K562 (cell line): ENCODE results near the gene SPATA13. TPM values are rescaled to one million over a fixed set of nuclear protein-coding genes. Genes with fewer than 3 reads are reported as not detected.

Experiments
- CC2D1A ChIP-seq: fragments of 450-650 bp; IDR thresholded peaks from 2 replicates; pipeline ENCODE4 v1.6.1; 2017; ENCODE audit warnings: mild to moderate bottlenecking
- FOXA3 ChIP-seq, 2 experiments: fragments of 450-650 bp in 1 of 2; sonication (generic) in 1 of 2; formaldehyde crosslinking; IDR thresholded peaks in 1 of 2; conservative IDR thresholded peaks in 1 of 2; 2 replicates each; pipeline versions ENCODE4 v1.4.0 to v1.8.0; 2020 to 2022; ENCODE audit warnings: mild to moderate bottlenecking in 2 of 2, missing genetic modification reagents in 1 of 2
- PHF21A ChIP-seq: fragments of 450-650 bp; IDR thresholded peaks from 2 replicates; pipeline ENCODE4 v1.6.1; 2017; ENCODE audit warnings: low read depth, borderline replicate concordance
- SRF ChIP-seq, 2 experiments: fragments of 250-450, 450-650 bp in 1 of 2; sonication (Bioruptor Pico) in 1 of 2; sonication (generic) in 1 of 2; formaldehyde crosslinking; IDR thresholded peaks; 2 replicates each; pipeline versions ENCODE4 v1.5.0 to v1.5.1; 2020 to 2022; ENCODE audit warnings: mild to moderate bottlenecking in 1 of 2, missing genetic modification reagents in 1 of 2
- SRSF9 ChIP-seq: fragments of 200-400 bp; formaldehyde crosslinking; IDR thresholded peaks from 2 replicates; pipeline ENCODE4 v1.6.1; 2017; ENCODE audit warnings: low read depth, low read length, borderline replicate concordance
- TAF7 ChIP-seq: fragments of 450-650 bp; IDR thresholded peaks from 2 replicates; pipeline ENCODE4 v1.6.1; 2016; ENCODE audit warnings: missing genetic modification characterization, missing compliant biosample characterization
- U2AF1 ChIP-seq: fragments of 200-400 bp; formaldehyde crosslinking; optimal IDR thresholded peaks from 2 replicates; pipeline ENCODE3; 2017; ENCODE audit warnings: mild to moderate bottlenecking, low read depth, low read length, moderate library complexity
- ZNF197 ChIP-seq: fragments of 200-800 bp; sonication (Bioruptor generic); IDR thresholded peaks from 2 replicates; pipeline ENCODE4 v1.6.1; 2016; ENCODE audit warnings: low read depth, missing genetic modification characterization, missing compliant biosample characterization
- polyA plus RNA-seq, 8 experiments: library from polyadenylated mRNA; depleted of rRNA in 4 of 8; stranded (reverse) in 5 of 8; unstranded in 3 of 8; fragments of >200 nt; fragmentation: Nextera tagmentation in 2 of 8; fragmentation: Illumina TruSeq in 1 of 8; extraction: Ambion mirVana in 2 of 8; extraction: Trizol in 1 of 8; gene quantifications; 2 replicates each; pipeline versions ENCODE4 v1.2.1 to v1.2.3, GENCODE V29; 2011 to 2014; ENCODE audit warnings: inconsistent platforms in 1 of 8, missing spikeins in 1 of 8
- total RNA-seq, 7 experiments: library from RNA; depleted of rRNA in 6 of 7; stranded (reverse); fragments of >200 nt in 6 of 7; fragmentation: Illumina TruSeq in 2 of 7; extraction: Trizol in 2 of 7; gene quantifications; 2 replicates each; pipeline versions ENCODE4 v1.2.1 to v1.2.3, GENCODE V29; 2011 to 2021; ENCODE audit warnings: low replicate concordance in 1 of 7
- TF ChIP-seq, protein P1 (sequence below): fragments of 450-650 bp; IDR thresholded peaks from 2 replicates; pipeline ENCODE4 v1.6.1; 2016; ENCODE audit warnings: mild to moderate bottlenecking, moderate library complexity

Gene SPATA13
- total and polyA plus RNA-seq, 9 of the 15 experiments (the other 6 are each of a cell fraction or from before 2014, with no cell fraction given), result 0.08 to 0.99 (median 0.21) TPM; not detected in 2

DNA sequence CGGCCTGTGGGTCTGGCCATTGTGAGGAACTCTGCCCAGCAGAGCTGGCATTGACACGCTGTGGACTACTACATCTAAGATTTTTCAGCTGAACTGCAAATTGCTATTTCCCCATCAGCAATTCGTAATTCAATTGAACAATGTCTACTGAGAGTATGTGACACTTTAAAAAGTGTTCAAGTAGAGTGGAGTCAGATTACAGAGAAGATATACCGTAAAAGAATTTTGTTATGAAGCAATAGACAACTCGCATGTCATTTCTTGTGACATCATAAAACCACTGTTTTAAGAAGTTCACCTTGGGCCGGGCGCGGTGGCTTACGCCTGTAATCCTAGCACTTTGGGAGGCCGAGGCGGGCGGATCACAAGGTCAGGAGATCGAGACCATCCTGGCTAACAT is 116.3 kb downstream of the SPATA13 start (continued):
- TF ChIP-seq, protein P1, sequence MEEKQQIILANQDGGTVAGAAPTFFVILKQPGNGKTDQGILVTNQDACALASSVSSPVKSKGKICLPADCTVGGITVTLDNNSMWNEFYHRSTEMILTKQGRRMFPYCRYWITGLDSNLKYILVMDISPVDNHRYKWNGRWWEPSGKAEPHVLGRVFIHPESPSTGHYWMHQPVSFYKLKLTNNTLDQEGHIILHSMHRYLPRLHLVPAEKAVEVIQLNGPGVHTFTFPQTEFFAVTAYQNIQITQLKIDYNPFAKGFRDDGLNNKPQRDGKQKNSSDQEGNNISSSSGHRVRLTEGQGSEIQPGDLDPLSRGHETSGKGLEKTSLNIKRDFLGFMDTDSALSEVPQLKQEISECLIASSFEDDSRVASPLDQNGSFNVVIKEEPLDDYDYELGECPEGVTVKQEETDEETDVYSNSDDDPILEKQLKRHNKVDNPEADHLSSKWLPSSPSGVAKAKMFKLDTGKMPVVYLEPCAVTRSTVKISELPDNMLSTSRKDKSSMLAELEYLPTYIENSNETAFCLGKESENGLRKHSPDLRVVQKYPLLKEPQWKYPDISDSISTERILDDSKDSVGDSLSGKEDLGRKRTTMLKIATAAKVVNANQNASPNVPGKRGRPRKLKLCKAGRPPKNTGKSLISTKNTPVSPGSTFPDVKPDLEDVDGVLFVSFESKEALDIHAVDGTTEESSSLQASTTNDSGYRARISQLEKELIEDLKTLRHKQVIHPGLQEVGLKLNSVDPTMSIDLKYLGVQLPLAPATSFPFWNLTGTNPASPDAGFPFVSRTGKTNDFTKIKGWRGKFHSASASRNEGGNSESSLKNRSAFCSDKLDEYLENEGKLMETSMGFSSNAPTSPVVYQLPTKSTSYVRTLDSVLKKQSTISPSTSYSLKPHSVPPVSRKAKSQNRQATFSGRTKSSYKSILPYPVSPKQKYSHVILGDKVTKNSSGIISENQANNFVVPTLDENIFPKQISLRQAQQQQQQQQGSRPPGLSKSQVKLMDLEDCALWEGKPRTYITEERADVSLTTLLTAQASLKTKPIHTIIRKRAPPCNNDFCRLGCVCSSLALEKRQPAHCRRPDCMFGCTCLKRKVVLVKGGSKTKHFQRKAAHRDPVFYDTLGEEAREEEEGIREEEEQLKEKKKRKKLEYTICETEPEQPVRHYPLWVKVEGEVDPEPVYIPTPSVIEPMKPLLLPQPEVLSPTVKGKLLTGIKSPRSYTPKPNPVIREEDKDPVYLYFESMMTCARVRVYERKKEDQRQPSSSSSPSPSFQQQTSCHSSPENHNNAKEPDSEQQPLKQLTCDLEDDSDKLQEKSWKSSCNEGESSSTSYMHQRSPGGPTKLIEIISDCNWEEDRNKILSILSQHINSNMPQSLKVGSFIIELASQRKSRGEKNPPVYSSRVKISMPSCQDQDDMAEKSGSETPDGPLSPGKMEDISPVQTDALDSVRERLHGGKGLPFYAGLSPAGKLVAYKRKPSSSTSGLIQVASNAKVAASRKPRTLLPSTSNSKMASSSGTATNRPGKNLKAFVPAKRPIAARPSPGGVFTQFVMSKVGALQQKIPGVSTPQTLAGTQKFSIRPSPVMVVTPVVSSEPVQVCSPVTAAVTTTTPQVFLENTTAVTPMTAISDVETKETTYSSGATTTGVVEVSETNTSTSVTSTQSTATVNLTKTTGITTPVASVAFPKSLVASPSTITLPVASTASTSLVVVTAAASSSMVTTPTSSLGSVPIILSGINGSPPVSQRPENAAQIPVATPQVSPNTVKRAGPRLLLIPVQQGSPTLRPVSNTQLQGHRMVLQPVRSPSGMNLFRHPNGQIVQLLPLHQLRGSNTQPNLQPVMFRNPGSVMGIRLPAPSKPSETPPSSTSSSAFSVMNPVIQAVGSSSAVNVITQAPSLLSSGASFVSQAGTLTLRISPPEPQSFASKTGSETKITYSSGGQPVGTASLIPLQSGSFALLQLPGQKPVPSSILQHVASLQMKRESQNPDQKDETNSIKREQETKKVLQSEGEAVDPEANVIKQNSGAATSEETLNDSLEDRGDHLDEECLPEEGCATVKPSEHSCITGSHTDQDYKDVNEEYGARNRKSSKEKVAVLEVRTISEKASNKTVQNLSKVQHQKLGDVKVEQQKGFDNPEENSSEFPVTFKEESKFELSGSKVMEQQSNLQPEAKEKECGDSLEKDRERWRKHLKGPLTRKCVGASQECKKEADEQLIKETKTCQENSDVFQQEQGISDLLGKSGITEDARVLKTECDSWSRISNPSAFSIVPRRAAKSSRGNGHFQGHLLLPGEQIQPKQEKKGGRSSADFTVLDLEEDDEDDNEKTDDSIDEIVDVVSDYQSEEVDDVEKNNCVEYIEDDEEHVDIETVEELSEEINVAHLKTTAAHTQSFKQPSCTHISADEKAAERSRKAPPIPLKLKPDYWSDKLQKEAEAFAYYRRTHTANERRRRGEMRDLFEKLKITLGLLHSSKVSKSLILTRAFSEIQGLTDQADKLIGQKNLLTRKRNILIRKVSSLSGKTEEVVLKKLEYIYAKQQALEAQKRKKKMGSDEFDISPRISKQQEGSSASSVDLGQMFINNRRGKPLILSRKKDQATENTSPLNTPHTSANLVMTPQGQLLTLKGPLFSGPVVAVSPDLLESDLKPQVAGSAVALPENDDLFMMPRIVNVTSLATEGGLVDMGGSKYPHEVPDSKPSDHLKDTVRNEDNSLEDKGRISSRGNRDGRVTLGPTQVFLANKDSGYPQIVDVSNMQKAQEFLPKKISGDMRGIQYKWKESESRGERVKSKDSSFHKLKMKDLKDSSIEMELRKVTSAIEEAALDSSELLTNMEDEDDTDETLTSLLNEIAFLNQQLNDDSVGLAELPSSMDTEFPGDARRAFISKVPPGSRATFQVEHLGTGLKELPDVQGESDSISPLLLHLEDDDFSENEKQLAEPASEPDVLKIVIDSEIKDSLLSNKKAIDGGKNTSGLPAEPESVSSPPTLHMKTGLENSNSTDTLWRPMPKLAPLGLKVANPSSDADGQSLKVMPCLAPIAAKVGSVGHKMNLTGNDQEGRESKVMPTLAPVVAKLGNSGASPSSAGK, result no peak
- no peak for TF ChIP-seq SRF (CRISPR knock-in tag; IDR thresholded peaks at IDR 0.05)
- TF ChIP-seq TAF7, result no peak
- no peak for TF ChIP-seq PHF21A
- no peak for TF ChIP-seq CC2D1A
- no peak for TF ChIP-seq SRSF9
- TF ChIP-seq FOXA3 (CRISPR knock-in tag; conservative IDR thresholded peaks at IDR 0.05 in 1 of 2, IDR thresholded peaks at IDR 0.05 in 1 of 2), result no peak
- TF ChIP-seq U2AF1, result no peak
- no peak for TF ChIP-seq ZNF197 (CRISPR knock-in tag)
